Esophagus muscularis mucosa (tissue), 4 donors: ENCODE data around the gene NTN4. TPM values are rescaled to one million over a fixed set of nuclear protein-coding genes. Genes with fewer than 3 reads are reported as not detected.

Experiments
- DNase-seq: peaks from one replicate; pipeline ENCODE4 v3.0.0-alpha.2; 2017; ENCODE audit errors: extremely low spot score
- H3K27ac ChIP-seq, 4 donors: fragments of 200-600 bp; sonication (generic); replicated peaks in 1 of 4; 1 replicate in 3 of 4; 2 replicates in 1 of 4; pipeline ENCODE4 v1.5.1; 2016 to 2019; ENCODE audit warnings: mild to moderate bottlenecking in 1 of 4
- H3K27me3 ChIP-seq, 4 donors: fragments of 200-600 bp; sonication (generic); one replicate each; pipeline versions ENCODE4 v1.5.1 to v1.6.0; 2016 to 2019
- H3K36me3 ChIP-seq, 4 donors: fragments of 200-600 bp; sonication (generic); one replicate each; pipeline ENCODE4 v1.5.1; 2016 to 2019
- H3K4me1 ChIP-seq, 4 donors: fragments of 200-600 bp; sonication (generic); one replicate each; pipeline ENCODE4 v1.5.1; 2016 to 2019
- H3K4me3 ChIP-seq, 4 donors: fragments of 200-600 bp; sonication (generic); 1 replicate in 2 of 4; 2 replicates in 2 of 4; pipeline ENCODE4 v1.5.1; 2016 to 2019; ENCODE audit warnings: mild to moderate bottlenecking in 4 of 4, moderate library complexity in 1 of 4
- H3K9me3 ChIP-seq, 4 donors: fragments of 200-600 bp; sonication (generic); 1 replicate in 3 of 4; 2 replicates in 1 of 4; pipeline ENCODE4 v1.5.1; 2016 to 2019
- CTCF ChIP-seq, 3 experiments: fragments of 200-600 bp in 2 of 3; fragments of 450-650 bp in 1 of 3; sonication (generic) in 2 of 3; IDR thresholded peaks; one replicate each; pipeline ENCODE4 v1.5.1; 2017 to 2019; ENCODE audit warnings: antibody characterized with exemption in 3 of 3, mild to moderate bottlenecking in 2 of 3, moderate library complexity in 1 of 3
- EP300 ChIP-seq: sonication (generic); formaldehyde crosslinking; IDR thresholded peaks from one replicate; pipeline ENCODE4 v1.6.1; 2017; ENCODE audit warnings: antibody characterized with exemption
- POLR2A ChIP-seq: fragments of 450-650 bp; IDR thresholded peaks from one replicate; pipeline ENCODE4 v1.6.1; 2017; ENCODE audit warnings: antibody characterized with exemption, moderate library complexity, mild to moderate bottlenecking, low read depth
- POLR2AphosphoS5 ChIP-seq, 2 donors: sonication (generic); formaldehyde crosslinking; IDR thresholded peaks; one replicate each; pipeline ENCODE4 v1.6.1; 2017; ENCODE audit warnings: antibody characterized with exemption in 2 of 2
- WGBS: methylation state at CpG from one replicate; pipeline ENCODE4 v1.1.5; 2018; 5-methylcytosine and 5-hydroxymethylcytosine counted together
- intact Hi-C: fragments of 100-400 bp; cut with DNase I; formaldehyde crosslinking; loops from one replicate; pipeline ENCODE4 v1.15.1; 2023
- small RNA-seq, 3 donors: library from RNA; depleted of rRNA; stranded (forward); fragments of <200 nt; gene quantifications; one replicate each; pipeline ENCODE3, GENCODE V24; 2016
- total RNA-seq, 4 donors: library from RNA; depleted of rRNA; stranded (reverse); fragments of >200 nt; gene quantifications; one replicate each; pipeline versions ENCODE4 v1.1.0 to v1.2.1, GENCODE V29; 2016

The NTN4 gene
- total RNA-seq, 4 donors from 2014 or later, result 46.7 to 73.1 (median 52.7) TPM

GRCh38 chr12:95608252-95609033 is 182.1 kb downstream of the NTN4 start:
- no peaks in the 10 kb centered on the region for H3K27me3 ChIP-seq
- H3K27ac ChIP-seq, result peak overlapping the region; percentile 61 to 71 (median 63)
- peaks cover 18 to 30% (median 23%) of the 10 kb centered on the region in 4 donors for H3K4me1 ChIP-seq
- no peaks in the 10 kb centered on the region for H3K9me3 ChIP-seq
- 54% methylated on average over 13 of the region's 13 CpGs for WGBS
- H3K36me3 ChIP-seq, result no peaks in the 10 kb centered on the region
- intact Hi-C loops, result no loop called here
- no peak overlapping the region for H3K4me3 ChIP-seq
- peak; percentile 91 for DNase-seq
- TF ChIP-seq CTCF (IDR thresholded peaks at IDR 0.05), result no peak
- TF ChIP-seq EP300, result no peak
- peak; percentile 27 to 34 for TF ChIP-seq POLR2AphosphoS5 (IDR thresholded peaks at IDR 0.05)
- no peak for TF ChIP-seq POLR2A

Small RNA genes lying within 50 kb of the gene (small RNA-seq; reads per million reads assigned to genes)
- gene RF00019 (0 reads per million in 3 donors), gene RNU6-247P (0 reads per million in 3 donors)

Other genes starting within 250 kb of the NTN4 start
- 1 to 10 TPM; 3.3 to 6.2 (median 5.3) TPM for gene USP44, start 239.3 kb downstream of the NTN4 start, total RNA-seq
- gene SNRPF, start 68.2 kb upstream of the NTN4 start, total RNA-seq, result 1 to 10 TPM; 5.6 to 9.6 (median 6.4) TPM
- gene CCDC38, start 151.8 kb upstream of the NTN4 start, total RNA-seq, result under 1 TPM in 1 of 4 donors, not detected in 3; 0.17 TPM
- under 1 TPM in 3 of 4 donors, not detected in 1; 0.17 to 0.66 (median 0.52) TPM for gene AMDHD1, start 152.6 kb upstream of the NTN4 start, total RNA-seq
- gene HAL, start 205.6 kb upstream of the NTN4 start, total RNA-seq, result 1 to 10 TPM in 1 of 4 donors, not detected in 3; 1.2 TPM
- gene LTA4H, start 244.8 kb upstream of the NTN4 start, total RNA-seq, result 10 to 100 TPM; 47.8 to 75.0 (median 64.5) TPM